Thyroid gland (tissue), 4 donors: ENCODE results near the gene WDFY1.

ENCODE experiments used
- POLR2A ChIP-seq, 2 donors: fragments of 450-650 bp; IDR thresholded peaks; one replicate each; pipeline ENCODE4 v1.6.1; 2017; ENCODE audit warnings: antibody characterized with exemption in 2 of 2, mild to moderate bottlenecking in 2 of 2, moderate library complexity in 1 of 2
- TF ChIP-seq, protein P1 (sequence below), 6 experiments: fragments of 200-600 bp in 3 of 6; fragments of 450-650 bp in 3 of 6; sonication (generic) in 3 of 6; IDR thresholded peaks; one replicate each; pipeline ENCODE4 v1.5.1; 2016 to 2019; ENCODE audit warnings: antibody characterized with exemption in 6 of 6, mild to moderate bottlenecking in 2 of 6, inconsistent platforms in 1 of 6, moderate library complexity in 1 of 6

DNA sequence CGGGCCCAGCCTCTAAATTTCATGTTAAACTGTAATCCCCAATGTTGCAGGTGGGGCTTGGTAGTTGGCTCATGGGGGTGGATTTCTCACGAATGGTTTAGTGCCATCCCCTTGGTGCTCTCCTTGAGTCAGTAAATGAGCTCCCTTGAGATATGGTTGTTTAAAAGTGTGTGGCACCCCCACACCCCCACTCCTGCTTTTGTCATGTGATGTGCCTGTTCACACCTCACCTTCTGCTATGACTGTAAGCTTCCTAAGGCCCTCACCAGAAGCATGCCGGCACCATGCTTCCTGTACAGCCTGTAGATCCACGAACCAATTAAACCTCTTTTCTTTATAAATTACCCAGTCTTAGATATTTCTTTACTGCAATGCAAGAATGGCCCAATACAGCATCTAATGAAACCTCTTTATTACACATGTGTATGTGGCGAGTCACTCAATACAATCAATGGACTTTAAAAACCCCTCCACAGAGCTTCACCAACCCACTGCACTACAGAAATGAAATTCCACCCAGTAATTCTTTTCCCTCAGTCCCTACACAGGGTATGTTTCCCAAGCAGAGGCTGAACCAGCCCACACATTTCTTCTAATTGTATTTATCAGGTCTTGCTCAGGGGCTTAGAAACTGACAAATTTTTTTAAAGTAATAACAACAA is 47.3 kb downstream of the WDFY1 start:
- TF ChIP-seq, protein P1, sequence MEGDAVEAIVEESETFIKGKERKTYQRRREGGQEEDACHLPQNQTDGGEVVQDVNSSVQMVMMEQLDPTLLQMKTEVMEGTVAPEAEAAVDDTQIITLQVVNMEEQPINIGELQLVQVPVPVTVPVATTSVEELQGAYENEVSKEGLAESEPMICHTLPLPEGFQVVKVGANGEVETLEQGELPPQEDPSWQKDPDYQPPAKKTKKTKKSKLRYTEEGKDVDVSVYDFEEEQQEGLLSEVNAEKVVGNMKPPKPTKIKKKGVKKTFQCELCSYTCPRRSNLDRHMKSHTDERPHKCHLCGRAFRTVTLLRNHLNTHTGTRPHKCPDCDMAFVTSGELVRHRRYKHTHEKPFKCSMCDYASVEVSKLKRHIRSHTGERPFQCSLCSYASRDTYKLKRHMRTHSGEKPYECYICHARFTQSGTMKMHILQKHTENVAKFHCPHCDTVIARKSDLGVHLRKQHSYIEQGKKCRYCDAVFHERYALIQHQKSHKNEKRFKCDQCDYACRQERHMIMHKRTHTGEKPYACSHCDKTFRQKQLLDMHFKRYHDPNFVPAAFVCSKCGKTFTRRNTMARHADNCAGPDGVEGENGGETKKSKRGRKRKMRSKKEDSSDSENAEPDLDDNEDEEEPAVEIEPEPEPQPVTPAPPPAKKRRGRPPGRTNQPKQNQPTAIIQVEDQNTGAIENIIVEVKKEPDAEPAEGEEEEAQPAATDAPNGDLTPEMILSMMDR (IDR thresholded peaks at IDR 0.05) = no peak
- TF ChIP-seq POLR2A (IDR thresholded peaks at IDR 0.05) = no peak
